GM11168 (cell line): ENCODE data around the gene GIPC3.

Experiments used
- in situ Hi-C: fragments of 300-500 bp; cut with MboI; formaldehyde crosslinking; loops from one replicate; pipeline ENCODE4 v1.12.0; 2022; ENCODE audit warnings: low sequenced_read_pairs; ENCODE audit not compliant: unreplicated experiment

GIPC3 gene

GRCh38 chr19:3603121-3603811 is 18.0 kb downstream of the GIPC3 start:
- in situ Hi-C loops = no loop called here

- in situ Hi-C loops = no loop called here
Observed at GRCh38 chr19:3604227-3604986, 19.1 kb downstream of the GIPC3 start.

- in situ Hi-C loops = no loop called here
Observed at GRCh38 chr19:3604987-3605343, 19.7 kb downstream of the GIPC3 start.

GRCh38 chr19:3605361-3605760 is 20.1 kb downstream of the GIPC3 start:
- in situ Hi-C loops = no loop called here

- in situ Hi-C loops = no loop called here
Observed at GRCh38 chr19:3605770-3606169, 20.5 kb downstream of the GIPC3 start.

GRCh38 chr19:3606174-3606689 is 21.0 kb downstream of the GIPC3 start:
- in situ Hi-C loops = no loop called here

GRCh38 chr19:3606690-3607289 is 21.5 kb downstream of the GIPC3 start, which contains the start of gene TBXA2R:
Gene TBXA2R, minus strand, starts transcription at chr19:3606875. Its CDS starts 6,241 bp downstream, at chr19:3600634.
- in situ Hi-C loops = no loop called here

- in situ Hi-C loops = no loop called here
Observed at GRCh38 chr19:3607303-3608078, 22.2 kb downstream of the GIPC3 start.

GRCh38 chr19:3608079-3608641 is 22.9 kb downstream of the GIPC3 start:
- in situ Hi-C loops = no loop called here

GRCh38 chr19:3608750-3609322 is 23.6 kb downstream of the GIPC3 start:
- in situ Hi-C loops = no loop called here

GRCh38 chr19:3609779-3610719 is 24.8 kb downstream of the GIPC3 start:
- in situ Hi-C loops = no loop called here

- in situ Hi-C loops = no loop called here
Observed at GRCh38 chr19:3610745-3611717, 25.8 kb downstream of the GIPC3 start.

GRCh38 chr19:3611841-3612240 is 26.6 kb downstream of the GIPC3 start:
- in situ Hi-C loops = no loop called here

GRCh38 chr19:3612330-3612729 is 27.1 kb downstream of the GIPC3 start:
- in situ Hi-C loops = no loop called here

- in situ Hi-C loops = no loop called here
Observed at GRCh38 chr19:3612901-3613741, 27.8 kb downstream of the GIPC3 start.

GRCh38 chr19:3613818-3614661 is 28.8 kb downstream of the GIPC3 start:
- in situ Hi-C loops = no loop called here
